Left ventricle myocardium inferior (tissue), 1 donor: Measurements from ENCODE around the gene WRAP73. TPM values are rescaled to one million over a fixed set of nuclear protein-coding genes. Genes with fewer than 3 reads are reported as not detected.

ENCODE experiments used
- DNase-seq: peaks from one replicate; pipeline ENCODE4 v3.0.0-alpha.2; 2020
- H3K27ac ChIP-seq: fragments of 200-600 bp; replicated peaks from 2 replicates; pipeline ENCODE4 v1.8.0; 2021
- H3K27me3 ChIP-seq: fragments of 200-600 bp; 2 replicates; pipeline ENCODE4 v1.8.0; 2021; ENCODE audit warnings: low read depth
- H3K36me3 ChIP-seq: fragments of 200-600 bp; 2 replicates; pipeline ENCODE4 v1.8.0; 2021
- H3K4me1 ChIP-seq: fragments of 200-600 bp; 2 replicates; pipeline ENCODE4 v1.8.0; 2021
- H3K4me3 ChIP-seq: fragments of 200-600 bp; 2 replicates; pipeline ENCODE4 v1.8.0; 2021; ENCODE audit warnings: mild to moderate bottlenecking, moderate library complexity
- H3K9me3 ChIP-seq: fragments of 200-600 bp; replicated peaks from 2 replicates; pipeline ENCODE4 v1.8.0; 2021
- intact Hi-C: fragments of 100-400 bp; cut with micrococcal nuclease; formaldehyde crosslinking; loops from one replicate; pipeline ENCODE4 v1.11.0; 2022
- total RNA-seq: library from RNA; stranded (reverse); fragmentation: NEBNext Ultra II Directional; extraction: Animal tissue kit (Norgen Biotek cat#: 25700); gene quantifications from one replicate; pipeline ENCODE4 v1.2.1, GENCODE V29; 2021
- TF ChIP-seq, protein P1 (sequence below): fragments of 200-600 bp; IDR thresholded peaks from 2 replicates; pipeline ENCODE4 v1.8.0; 2021; ENCODE audit warnings: antibody characterized with exemption, mild to moderate bottlenecking, borderline replicate concordance
- donor health status: DM: no; HTN: yes; CAD: no; lungs with severe emphysema.

WRAP73 gene
- total RNA-seq, 1 donor from 2014 or later: 12.7 TPM

DNA sequence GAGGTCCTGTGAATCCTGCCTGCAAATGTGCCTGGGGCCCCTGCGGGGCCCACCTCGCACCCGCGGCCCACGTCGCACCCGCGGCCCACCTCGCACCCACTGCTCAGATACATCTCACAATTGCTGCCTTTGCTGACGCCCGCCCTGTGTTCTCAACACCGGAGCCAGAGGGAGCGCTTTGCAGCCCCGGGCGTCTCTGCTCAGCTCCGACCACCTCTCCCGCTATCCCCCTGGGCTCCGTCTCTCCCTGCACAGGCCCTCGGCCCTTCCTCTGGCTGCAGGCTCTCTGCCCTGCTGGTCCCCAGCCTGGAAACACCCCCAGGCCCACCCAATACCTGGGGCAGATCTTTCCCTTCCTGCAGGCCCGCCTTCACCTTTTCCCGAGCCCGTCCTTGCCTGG lies 47.2 kb upstream of the WRAP73 start:
- no peak overlapping the region for H3K27ac ChIP-seq
- intact Hi-C loops: no loop called here
- peaks cover 76% of the 10 kb centered on the region for H3K27me3 ChIP-seq
- TF ChIP-seq, protein P1, sequence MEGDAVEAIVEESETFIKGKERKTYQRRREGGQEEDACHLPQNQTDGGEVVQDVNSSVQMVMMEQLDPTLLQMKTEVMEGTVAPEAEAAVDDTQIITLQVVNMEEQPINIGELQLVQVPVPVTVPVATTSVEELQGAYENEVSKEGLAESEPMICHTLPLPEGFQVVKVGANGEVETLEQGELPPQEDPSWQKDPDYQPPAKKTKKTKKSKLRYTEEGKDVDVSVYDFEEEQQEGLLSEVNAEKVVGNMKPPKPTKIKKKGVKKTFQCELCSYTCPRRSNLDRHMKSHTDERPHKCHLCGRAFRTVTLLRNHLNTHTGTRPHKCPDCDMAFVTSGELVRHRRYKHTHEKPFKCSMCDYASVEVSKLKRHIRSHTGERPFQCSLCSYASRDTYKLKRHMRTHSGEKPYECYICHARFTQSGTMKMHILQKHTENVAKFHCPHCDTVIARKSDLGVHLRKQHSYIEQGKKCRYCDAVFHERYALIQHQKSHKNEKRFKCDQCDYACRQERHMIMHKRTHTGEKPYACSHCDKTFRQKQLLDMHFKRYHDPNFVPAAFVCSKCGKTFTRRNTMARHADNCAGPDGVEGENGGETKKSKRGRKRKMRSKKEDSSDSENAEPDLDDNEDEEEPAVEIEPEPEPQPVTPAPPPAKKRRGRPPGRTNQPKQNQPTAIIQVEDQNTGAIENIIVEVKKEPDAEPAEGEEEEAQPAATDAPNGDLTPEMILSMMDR: no peak
- no peak for DNase-seq
- H3K36me3 ChIP-seq: no peaks in the 10 kb centered on the region
- no peaks in the 10 kb centered on the region for H3K9me3 ChIP-seq
- H3K4me3 ChIP-seq: no peak overlapping the region
- H3K4me1 ChIP-seq: peaks cover 12% of the 10 kb centered on the region

DNA sequence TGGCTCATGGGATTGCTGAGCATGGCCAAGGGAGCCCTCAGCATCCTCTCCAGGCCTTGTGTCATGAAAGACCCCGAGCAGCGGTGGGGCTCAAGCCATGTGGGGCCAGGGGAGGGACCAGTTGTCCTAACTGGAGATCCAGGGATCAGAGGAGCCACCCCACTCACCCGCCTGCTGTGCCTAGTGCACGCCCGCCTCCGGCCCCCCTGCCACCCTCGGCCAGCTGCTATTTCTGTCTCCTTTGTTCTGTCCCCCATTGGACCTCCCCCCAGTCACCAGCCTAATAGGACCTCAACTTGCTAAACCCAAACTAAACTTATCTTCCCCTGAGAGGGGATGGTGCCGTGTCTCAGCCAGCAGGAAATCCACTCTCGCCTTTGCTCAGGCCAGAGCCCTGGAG lies 46.8 kb upstream of the WRAP73 start:
- peaks cover 72% of the 10 kb centered on the region for H3K27me3 ChIP-seq
- DNase-seq: no peak
- H3K9me3 ChIP-seq: no peaks in the 10 kb centered on the region
- H3K4me3 ChIP-seq: no peak overlapping the region
- intact Hi-C loops: no loop called here
- TF ChIP-seq, protein P1: no peak
- H3K4me1 ChIP-seq: peaks cover 12% of the 10 kb centered on the region
- no peak overlapping the region for H3K27ac ChIP-seq
- H3K36me3 ChIP-seq: no peaks in the 10 kb centered on the region

DNA sequence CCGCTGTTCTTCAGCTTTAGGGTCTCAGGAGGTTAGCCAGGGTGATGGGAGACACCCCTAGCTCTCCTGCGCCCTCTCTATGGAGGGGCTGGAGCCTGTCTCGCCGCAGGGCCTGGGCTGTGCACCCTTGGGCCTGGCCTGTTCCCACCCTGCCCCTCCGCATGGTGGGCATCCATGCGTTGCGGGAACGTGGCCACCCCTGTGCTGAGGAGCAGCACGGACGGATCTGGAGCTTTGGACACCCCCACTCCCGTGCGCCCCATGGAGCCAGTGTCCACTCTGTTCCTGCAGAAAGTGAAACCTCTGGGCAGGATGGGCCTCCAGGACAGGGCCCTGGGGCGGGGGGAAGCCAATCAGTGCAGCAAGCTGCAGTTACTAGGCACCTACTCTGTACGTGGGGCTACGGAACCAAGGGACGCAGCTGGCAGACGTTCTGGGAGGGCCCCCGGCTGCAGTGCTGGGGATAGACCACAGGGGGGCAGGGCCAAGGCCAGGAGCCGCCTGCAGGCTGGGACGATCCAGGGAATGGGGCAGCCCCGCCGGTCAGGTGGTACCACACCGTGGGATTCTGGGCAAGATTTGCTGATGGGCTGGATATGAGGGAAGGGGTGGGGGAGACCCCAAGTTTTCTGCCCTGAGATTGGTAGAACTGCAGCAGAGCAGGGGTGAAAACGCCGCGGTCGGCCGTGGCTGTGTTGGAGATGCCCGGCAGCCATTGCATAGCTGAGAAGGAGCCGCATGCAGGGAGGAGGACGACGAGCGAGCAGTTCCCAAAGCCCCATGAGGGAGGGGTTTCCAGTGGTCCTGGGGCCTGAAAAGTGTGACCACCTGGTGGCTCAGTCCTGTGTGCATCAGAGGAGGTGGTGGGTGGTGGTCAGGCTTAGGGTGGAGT lies 45.7 kb upstream of the WRAP73 start:
- intact Hi-C loops: no loop called here
- H3K36me3 ChIP-seq: no peaks in the 10 kb centered on the region
- peaks cover 12% of the 10 kb centered on the region for H3K4me1 ChIP-seq
- peak; percentile 36 for DNase-seq
- H3K27ac ChIP-seq: no peak overlapping the region
- H3K9me3 ChIP-seq: no peaks in the 10 kb centered on the region
- peaks cover 72% of the 10 kb centered on the region for H3K27me3 ChIP-seq
- TF ChIP-seq, protein P1: peak; percentile 90
- H3K4me3 ChIP-seq: peak overlapping the region; percentile 18

DNA sequence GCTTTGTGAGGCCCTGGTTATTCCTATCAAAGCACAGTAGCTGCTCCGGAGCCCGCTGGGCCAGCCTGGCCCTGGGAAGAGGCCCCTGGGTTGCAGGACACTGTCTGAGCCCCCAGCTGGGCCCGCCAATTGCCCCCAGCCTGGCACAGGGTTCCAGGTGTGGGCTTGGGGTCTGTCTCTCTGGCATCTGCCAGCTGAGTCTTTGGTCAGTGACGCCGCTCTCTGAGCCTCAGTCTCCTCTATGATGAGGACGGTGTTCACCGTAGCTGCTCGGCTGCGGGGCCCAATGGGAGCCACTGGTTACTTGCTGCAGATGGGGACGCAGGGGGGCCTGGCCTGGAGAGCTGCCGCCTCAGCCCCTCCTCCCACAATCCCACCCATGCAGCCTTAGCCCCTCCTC lies 43.4 kb upstream of the WRAP73 start:
- TF ChIP-seq, protein P1: no peak
- Histone ChIP-seq H3K27ac (no peak overlapping the region), H3K4me3 (no peak overlapping the region), H3K27me3 (peaks cover 73% of the 10 kb centered on the region), H3K4me1 (peaks cover 22% of the 10 kb centered on the region), H3K9me3 (no peaks in the 10 kb centered on the region), H3K36me3 (no peaks in the 10 kb centered on the region)
- DNase-seq: no peak
- intact Hi-C loops: no loop called here

DNA sequence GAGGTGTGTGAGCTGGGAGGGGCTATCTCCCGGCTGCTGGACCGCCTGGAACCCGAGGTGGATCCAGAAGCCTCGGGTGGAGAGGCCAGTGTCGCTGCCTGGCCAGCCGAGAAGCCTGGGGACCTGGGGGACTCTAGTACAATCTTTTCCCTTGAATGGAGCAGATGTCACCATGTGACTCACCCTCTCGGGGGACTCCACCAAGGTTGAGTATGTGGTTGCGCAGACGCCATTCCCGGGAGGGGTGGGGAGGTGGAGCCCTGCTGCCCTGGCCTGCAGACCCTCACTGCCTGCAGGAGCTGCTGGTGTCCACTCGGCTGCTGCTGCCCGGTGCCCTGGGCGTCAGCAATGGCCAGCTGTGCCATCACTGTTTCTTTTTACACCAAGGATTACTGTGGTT lies 42.7 kb upstream of the WRAP73 start:
- no peak overlapping the region for H3K4me3 ChIP-seq
- intact Hi-C loops: no loop called here
- no peaks in the 10 kb centered on the region for H3K36me3 ChIP-seq
- peaks cover 73% of the 10 kb centered on the region for H3K27me3 ChIP-seq
- H3K9me3 ChIP-seq: no peaks in the 10 kb centered on the region
- no peak for DNase-seq
- H3K27ac ChIP-seq: no peak overlapping the region
- peaks cover 25% of the 10 kb centered on the region for H3K4me1 ChIP-seq
- TF ChIP-seq, protein P1: no peak
